HepG2 (cell line): ENCODE results near the gene PRR29.

Experiments used
- CTCF ChIP-seq: sonication (generic); formaldehyde crosslinking; IDR thresholded peaks from 2 replicates; pipeline ENCODE4 v1.5.0; 2020; ENCODE audit warnings: mild to moderate bottlenecking, missing genetic modification reagents, moderate library complexity
- POLR2AphosphoS5 ChIP-seq: IDR thresholded peaks from 2 replicates; pipeline ENCODE4 v1.6.1; 2012; ENCODE audit warnings: low read depth, low read length
- REST ChIP-seq, 2 experiments: IDR thresholded peaks; 2 replicates each; pipeline ENCODE4 v1.6.1; 2011 to 2012; ENCODE audit warnings: low read length in 2 of 2, borderline replicate concordance in 1 of 2, low read depth in 1 of 2, mild to moderate bottlenecking in 1 of 2, moderate library complexity in 1 of 2
- RXRA ChIP-seq: sonication (generic); formaldehyde crosslinking; IDR thresholded peaks from 2 replicates; pipeline ENCODE4 v1.5.1; 2020; ENCODE audit warnings: missing genetic modification reagents
- ZFP82 ChIP-seq: sonication (generic); formaldehyde crosslinking; IDR thresholded peaks from 2 replicates; pipeline ENCODE4 v1.5.1; 2020; ENCODE audit warnings: mild to moderate bottlenecking, missing genetic modification reagents, borderline replicate concordance
- ZNF260 ChIP-seq: sonication (generic); formaldehyde crosslinking; IDR thresholded peaks from 2 replicates; pipeline ENCODE4 v1.4.0; 2020; ENCODE audit warnings: missing genetic modification reagents, low read depth, mild to moderate bottlenecking, borderline replicate concordance
- ZNF441 ChIP-seq: sonication (generic); formaldehyde crosslinking; IDR thresholded peaks from 2 replicates; pipeline ENCODE4 v1.7.0; 2021; ENCODE audit warnings: missing genetic modification reagents, borderline replicate concordance

DNA sequence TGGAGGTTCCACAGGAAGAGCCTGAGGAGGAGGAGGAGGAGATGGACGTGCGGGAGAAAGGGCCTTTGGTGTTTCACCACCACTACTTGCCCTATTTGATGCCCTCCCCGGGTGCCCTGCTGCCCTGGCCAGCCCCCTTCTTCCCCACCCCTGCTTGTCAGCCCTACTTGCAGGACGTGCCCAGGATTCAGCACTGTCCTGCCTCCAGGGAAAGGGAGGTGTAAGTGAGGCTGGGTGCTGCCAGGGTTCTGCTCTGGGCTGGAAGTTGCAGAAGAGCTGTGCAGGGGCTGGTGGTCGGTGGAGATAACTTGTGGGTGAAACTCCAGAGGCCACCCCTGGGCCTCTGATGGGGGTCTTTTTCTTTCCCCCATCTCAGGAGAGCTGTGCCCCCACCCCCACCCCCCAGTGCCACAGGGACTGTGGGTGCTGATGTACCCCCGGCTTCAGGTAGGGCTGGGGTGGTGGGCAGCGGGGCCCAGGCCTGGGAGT lies 3.0 kb downstream of the PRR29 start:
- TF ChIP-seq REST (IDR thresholded peaks at IDR 0.05; ENCODE audit: borderline replicate concordance in 1 of 2, low read depth in 1 of 2, low read length in 2 of 2) (no peak), POLR2AphosphoS5 (no peak), ZNF260 (CRISPR knock-in tag) (no peak), ZFP82 (no peak), CTCF (CRISPR knock-in tag) (no peak), ZNF441 (CRISPR knock-in tag) (no peak), RXRA (CRISPR knock-in tag) (no peak)
